Astrocyte of the spinal cord (primary cell): ENCODE data around the gene SMAD6.

Source experiments
- DNase-seq: peaks from one replicate; pipeline ENCODE4 v3.0.0; 2011; ENCODE audit warnings: low read depth, low spot score
- H3K4me3 ChIP-seq: 2 replicates; pipeline ENCODE4 v1.5.1; 2011; ENCODE audit warnings: low read depth, mild to moderate bottlenecking, low read length, moderate library complexity
- in situ Hi-C: cut with HindIII; loops from 2 replicates; pipeline ENCODE4 v1.10.0; 2017; ENCODE audit warnings: low sequenced_read_pairs
- TF ChIP-seq, protein P1 (sequence below): IDR thresholded peaks from 2 replicates; pipeline ENCODE4 v1.5.1; 2012; ENCODE audit warnings: low read depth, mild to moderate bottlenecking, low read length, inconsistent platforms

SMAD6 gene

GRCh38 chr15:66822114-66822513 lies 120.1 kb downstream of the SMAD6 start:
- no peak overlapping the region for H3K4me3 ChIP-seq
- no peak for DNase-seq
- in situ Hi-C loops: no loop called here
- TF ChIP-seq, protein P1, sequence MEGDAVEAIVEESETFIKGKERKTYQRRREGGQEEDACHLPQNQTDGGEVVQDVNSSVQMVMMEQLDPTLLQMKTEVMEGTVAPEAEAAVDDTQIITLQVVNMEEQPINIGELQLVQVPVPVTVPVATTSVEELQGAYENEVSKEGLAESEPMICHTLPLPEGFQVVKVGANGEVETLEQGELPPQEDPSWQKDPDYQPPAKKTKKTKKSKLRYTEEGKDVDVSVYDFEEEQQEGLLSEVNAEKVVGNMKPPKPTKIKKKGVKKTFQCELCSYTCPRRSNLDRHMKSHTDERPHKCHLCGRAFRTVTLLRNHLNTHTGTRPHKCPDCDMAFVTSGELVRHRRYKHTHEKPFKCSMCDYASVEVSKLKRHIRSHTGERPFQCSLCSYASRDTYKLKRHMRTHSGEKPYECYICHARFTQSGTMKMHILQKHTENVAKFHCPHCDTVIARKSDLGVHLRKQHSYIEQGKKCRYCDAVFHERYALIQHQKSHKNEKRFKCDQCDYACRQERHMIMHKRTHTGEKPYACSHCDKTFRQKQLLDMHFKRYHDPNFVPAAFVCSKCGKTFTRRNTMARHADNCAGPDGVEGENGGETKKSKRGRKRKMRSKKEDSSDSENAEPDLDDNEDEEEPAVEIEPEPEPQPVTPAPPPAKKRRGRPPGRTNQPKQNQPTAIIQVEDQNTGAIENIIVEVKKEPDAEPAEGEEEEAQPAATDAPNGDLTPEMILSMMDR: no peak

GRCh38 chr15:66822576-66822975 lies 120.5 kb downstream of the SMAD6 start:
- TF ChIP-seq, protein P1: no peak
- in situ Hi-C loops: no loop called here
- no peak for DNase-seq
- no peak overlapping the region for H3K4me3 ChIP-seq

DNA sequence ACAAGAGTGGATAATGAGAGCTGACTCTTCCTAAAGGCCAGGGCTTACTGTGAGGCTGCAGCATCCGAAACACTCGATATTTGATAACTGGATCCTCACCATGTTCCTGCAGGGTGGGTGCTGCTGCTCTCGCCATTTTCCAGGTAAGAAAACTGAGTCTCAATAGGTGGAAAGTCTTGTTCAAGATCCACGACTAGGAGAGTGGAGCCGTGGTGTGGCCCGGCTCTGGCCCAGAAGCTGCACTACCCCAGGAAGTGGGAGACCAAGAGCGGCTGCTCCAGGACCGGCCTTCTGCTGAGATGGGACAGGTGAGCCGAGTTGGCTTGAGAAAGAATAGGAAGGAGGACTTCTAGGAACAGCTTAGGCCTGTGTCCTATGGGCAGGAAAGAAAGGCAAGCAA lies 121.6 kb downstream of the SMAD6 start:
- in situ Hi-C loops: no loop called here
- no peak overlapping the region for H3K4me3 ChIP-seq
- DNase-seq: no peak
- TF ChIP-seq, protein P1: no peak

DNA sequence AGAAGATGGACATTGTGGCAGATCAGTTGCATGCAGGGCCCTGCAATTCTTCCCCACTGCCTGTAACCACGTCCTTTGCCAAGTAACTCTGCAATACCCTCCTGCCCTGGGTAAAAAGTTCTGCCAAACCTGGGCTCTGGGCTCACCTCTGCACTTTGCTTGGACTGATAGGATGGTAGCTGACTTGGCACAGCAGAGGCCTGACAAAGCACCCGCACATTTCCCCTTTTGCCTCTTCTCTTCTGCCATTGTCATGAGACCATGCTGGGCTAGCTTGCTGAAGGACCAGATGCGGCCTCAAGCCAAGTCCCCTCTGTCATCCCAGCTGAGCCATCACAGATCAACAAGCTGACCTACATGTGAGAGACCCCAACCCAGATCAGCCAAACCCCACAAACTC lies 122.4 kb downstream of the SMAD6 start:
- DNase-seq: no peak
- no peak overlapping the region for H3K4me3 ChIP-seq
- in situ Hi-C loops: no loop called here
- TF ChIP-seq, protein P1: no peak

DNA sequence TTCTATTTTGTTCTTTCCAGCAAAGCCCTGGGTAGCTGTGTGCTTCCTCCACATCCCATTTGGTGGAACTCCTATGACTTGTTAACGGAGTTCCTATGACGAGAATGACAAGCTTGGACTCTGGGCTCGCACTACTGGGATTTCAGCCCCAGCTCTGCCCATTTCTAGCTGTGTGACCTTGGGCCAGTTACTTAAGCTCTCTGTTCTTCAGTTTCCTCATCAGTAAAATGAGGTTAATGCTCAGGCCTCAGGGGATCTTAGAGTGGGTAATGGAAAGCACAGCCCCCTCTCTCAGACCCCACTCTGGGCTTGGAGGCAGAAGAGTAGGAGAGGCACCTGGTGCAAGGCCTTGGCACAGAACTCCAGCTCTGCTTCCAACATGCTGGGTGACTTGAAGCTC lies 123.1 kb downstream of the SMAD6 start:
- in situ Hi-C loops: no loop called here
- no peak overlapping the region for H3K4me3 ChIP-seq
- TF ChIP-seq, protein P1: no peak
- no peak for DNase-seq

DNA sequence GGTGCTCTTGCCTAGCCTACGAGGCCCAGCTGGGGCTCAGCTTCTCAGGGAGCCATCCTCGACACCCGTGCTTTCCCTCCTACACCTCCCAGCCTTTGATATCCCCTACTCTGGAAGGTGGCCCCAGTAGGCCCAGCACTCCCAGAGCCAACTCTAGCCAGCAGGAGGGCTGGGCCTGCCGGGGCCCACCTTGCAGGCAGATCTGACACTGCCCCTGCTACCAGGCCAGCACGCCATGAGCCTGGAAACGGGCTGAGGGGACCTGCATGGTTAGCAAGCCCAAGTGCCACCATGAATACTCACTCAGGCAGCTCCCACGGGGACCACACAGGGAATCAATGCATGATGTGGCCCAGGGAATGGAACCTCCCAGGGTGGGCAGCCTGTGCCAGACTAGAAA lies 123.7 kb downstream of the SMAD6 start:
- no peak overlapping the region for H3K4me3 ChIP-seq
- DNase-seq: no peak
- TF ChIP-seq, protein P1: no peak
- in situ Hi-C loops: no loop called here

- DNase-seq: no peak
- no peak overlapping the region for H3K4me3 ChIP-seq
- in situ Hi-C loops: no loop called here
- TF ChIP-seq, protein P1: no peak
Observed at GRCh38 chr15:66826507-66826906, 124.5 kb downstream of the SMAD6 start.
